Measurements from ENCODE around the gene CBLB.
"Not testable (repeated sequence)": the region's sequence is repeated elsewhere in the genome, so short reads cannot be mapped to it uniquely, and the experiment has no call there.

CBLB gene

DNA sequence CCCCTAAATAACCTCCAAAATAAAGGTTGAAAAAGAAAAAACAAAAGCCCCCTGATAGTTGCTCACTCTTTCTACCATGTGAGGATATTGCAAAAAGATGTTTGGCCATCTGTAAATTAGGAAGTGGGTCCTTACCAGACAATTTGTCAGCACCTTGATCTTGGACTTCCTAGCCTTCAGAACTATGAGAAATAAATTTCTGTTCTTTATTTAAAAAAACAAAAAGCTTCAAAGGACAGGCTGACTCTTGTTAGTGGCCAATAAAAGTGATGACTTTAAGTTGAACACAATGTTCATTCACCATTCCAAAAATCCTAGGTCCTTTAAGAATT is 103.5 kb downstream of the CBLB start:
- Histone ChIP-seq H3K27me3 (ENCODE audit: low read depth, low read length) (no peaks in the 10 kb centered on the region), H3K27ac (ENCODE audit: low read length) (no peak overlapping the region), H3K4me3 (ENCODE audit: low read depth in 1 of 2, low read length in 2 of 2) (no peak overlapping the region), H3K9me3 (ENCODE audit: control insufficient read depth in 1 of 2, low read length in 2 of 2) (no peaks in the 10 kb centered on the region), H3K36me3 (ENCODE audit: control insufficient read depth in 1 of 2, insufficient read depth in 2 of 2, low read length in 2 of 2) (no peaks in the 10 kb centered on the region), H3K4me1 (ENCODE audit: control insufficient read depth in 1 of 2, insufficient read depth in 2 of 2, low read length in 2 of 2) (peaks cover 0 to 5% of the 10 kb centered on the region in 2 donors)

DNA sequence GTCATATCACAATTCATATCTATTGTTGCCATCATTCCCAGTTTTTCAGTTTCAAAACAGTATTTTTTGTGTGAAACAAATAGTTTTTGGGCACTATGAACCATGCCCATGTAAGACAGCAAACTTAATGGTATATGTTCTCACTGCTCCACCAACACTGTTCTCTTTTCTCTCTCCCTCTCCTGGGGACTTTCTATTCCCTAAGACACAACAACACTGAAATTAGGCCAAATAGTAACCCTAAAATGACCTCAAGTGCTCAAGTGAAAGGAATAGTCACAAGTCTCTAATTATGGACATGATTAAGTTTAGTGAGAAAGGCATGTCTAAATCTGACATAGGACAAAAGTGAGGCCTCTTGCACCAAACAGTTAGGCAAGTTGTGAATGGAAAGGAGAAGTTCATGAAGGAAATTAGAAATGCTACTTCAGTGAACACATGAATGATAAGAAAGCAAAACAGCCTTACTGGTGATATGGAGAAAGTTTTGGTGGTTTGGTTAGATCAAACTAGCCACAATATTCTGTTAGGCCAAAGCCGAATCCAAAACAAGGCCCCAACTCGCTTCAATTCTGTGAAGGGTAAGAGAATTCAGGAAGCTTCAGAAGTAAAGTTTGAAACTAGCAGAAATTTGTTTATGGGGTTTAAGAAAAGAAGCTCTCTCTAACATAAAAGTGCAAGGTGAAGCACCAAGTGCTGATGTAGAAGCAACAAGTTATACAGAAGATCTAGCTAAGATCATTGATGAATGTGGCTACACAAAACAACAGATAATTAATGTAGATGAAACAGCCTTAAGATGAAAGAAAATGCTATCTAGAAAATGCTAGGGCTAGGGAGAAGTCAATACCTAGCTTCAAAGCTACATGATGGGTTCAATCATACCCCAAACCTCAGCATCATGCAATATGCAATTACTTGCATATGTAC is 104.2 kb downstream of the CBLB start:
- H3K4me3 ChIP-seq (ENCODE audit: low read depth in 1 of 2, low read length in 2 of 2): no peak overlapping the region
- no peaks in the 10 kb centered on the region for H3K9me3 ChIP-seq (ENCODE audit: control insufficient read depth in 1 of 2, low read length in 2 of 2)
- peaks cover 0 to 2% of the 10 kb centered on the region in 2 donors for H3K36me3 ChIP-seq (ENCODE audit: control insufficient read depth in 1 of 2, insufficient read depth in 2 of 2, low read length in 2 of 2)
- H3K27ac ChIP-seq (ENCODE audit: low read length): no peak overlapping the region
- H3K27me3 ChIP-seq (ENCODE audit: low read depth, low read length): no peaks in the 10 kb centered on the region
- H3K4me1 ChIP-seq (ENCODE audit: control insufficient read depth in 1 of 2, insufficient read depth in 2 of 2, low read length in 2 of 2): peaks cover 0 to 5% of the 10 kb centered on the region in 2 donors

DNA sequence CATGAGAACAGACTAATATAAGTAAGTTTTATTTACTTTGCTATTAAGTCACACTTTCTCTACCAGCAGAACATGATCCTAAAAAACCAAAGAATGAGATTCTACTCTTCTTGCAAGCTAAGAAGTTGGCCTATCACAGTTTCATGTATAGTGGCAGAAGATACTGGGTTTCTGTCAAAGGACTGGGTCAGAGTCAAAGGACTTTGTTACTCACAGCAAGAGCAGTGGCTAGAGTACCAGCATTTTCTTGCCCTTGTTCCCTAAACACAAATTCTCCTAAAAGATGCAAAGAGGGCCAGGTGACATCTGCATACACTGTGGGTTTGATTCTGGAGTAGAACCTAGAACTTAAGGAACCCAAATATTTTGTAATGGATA is 105.2 kb downstream of the CBLB start:
- Histone ChIP-seq H3K27ac (ENCODE audit: low read length) (no peak overlapping the region), H3K4me3 (ENCODE audit: low read depth in 1 of 2, low read length in 2 of 2) (no peak overlapping the region), H3K36me3 (ENCODE audit: control insufficient read depth in 1 of 2, insufficient read depth in 2 of 2, low read length in 2 of 2) (peaks cover 0 to 11% of the 10 kb centered on the region in 2 donors), H3K4me1 (ENCODE audit: control insufficient read depth in 1 of 2, insufficient read depth in 2 of 2, low read length in 2 of 2) (peaks cover 5 to 6% of the 10 kb centered on the region in 2 donors), H3K9me3 (ENCODE audit: control insufficient read depth in 1 of 2, low read length in 2 of 2) (peaks cover 0 to 4% of the 10 kb centered on the region in 2 donors), H3K27me3 (ENCODE audit: low read depth, low read length) (no peaks in the 10 kb centered on the region)

DNA sequence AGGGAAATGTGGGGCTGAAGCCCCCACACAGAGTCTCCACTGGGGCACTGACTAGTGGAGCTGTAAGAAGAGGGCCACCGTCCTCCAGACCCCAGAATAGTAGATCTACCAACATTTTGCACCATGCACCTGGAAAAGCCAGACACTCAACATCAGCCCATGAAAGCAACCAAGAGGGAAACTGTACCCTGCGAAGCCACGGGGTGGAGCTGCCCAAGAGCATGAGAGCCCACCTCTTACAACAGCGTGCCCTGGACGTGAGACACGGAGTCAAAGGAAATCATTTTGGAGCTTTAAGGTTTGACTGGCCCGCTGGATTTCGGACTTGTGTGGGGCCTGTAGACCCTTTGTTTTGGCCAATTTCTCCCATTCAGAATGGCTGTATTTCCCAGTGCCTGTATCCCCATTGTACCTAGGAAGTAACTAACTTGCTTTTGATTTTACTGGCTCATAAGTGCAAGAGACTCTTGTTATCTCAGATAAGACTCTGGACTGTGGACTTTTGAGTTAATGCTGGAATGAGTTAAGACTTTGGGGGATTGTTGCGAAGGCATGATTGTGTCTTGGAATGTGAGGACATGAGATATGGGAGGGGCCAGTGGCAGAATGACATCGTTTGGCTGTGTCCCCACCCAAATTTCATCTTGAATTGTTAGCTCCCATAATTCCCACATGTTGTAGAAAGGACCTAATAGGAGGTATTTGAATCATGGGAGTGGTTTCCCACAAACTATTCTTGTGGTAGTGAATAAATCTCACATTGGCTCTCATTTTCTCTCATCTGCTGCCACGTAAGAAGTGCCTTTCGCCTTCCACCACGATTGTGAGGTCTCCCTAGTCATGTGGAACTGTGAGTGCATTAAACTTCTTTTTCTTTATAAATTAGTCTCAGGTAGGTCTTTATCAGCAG is 105.8 kb downstream of the CBLB start:
- Histone ChIP-seq H3K27me3 (ENCODE audit: low read depth, low read length) (no peaks in the 10 kb centered on the region), H3K9me3 (ENCODE audit: control insufficient read depth in 1 of 2, low read length in 2 of 2) (peaks cover 0 to 4% of the 10 kb centered on the region in 2 donors), H3K36me3 (ENCODE audit: control insufficient read depth in 1 of 2, insufficient read depth in 2 of 2, low read length in 2 of 2) (peaks cover 0 to 15% of the 10 kb centered on the region in 2 donors), H3K4me3 (ENCODE audit: low read depth in 1 of 2, low read length in 2 of 2) (no peak overlapping the region), H3K4me1 (ENCODE audit: control insufficient read depth in 1 of 2, insufficient read depth in 2 of 2, low read length in 2 of 2) (peaks cover 5 to 6% of the 10 kb centered on the region in 2 donors), H3K27ac (ENCODE audit: low read length) (no peak overlapping the region)

DNA sequence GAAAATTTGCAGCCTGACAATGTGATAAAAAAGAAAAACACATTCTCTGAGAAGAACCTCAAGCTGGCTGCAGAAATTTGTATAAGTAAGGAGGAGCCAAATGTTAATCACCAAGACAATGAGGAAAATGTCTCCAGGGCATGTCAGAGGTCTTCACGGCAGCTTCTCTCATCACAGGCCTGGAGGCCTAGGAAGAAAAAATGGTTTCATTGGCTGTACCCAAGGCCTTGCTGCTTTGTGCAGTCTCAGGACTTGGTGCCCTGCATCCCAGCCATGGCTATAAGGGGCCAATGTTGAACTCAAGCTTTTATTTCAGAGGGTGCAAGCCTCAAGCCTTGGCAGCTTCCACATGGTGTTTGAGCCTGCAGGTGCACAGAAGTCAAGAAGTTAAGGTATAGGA is 106.6 kb downstream of the CBLB start:
- H3K9me3 ChIP-seq (ENCODE audit: control insufficient read depth in 1 of 2, low read length in 2 of 2); H3K4me1 ChIP-seq (ENCODE audit: control insufficient read depth in 1 of 2, insufficient read depth in 2 of 2, low read length in 2 of 2); H3K27me3 ChIP-seq (ENCODE audit: low read depth, low read length); H3K4me3 ChIP-seq (ENCODE audit: low read depth in 1 of 2, low read length in 2 of 2); H3K27ac ChIP-seq (ENCODE audit: low read length): not testable (repeated sequence)
- peaks cover 0 to 15% of the 10 kb centered on the region in 2 donors for H3K36me3 ChIP-seq (ENCODE audit: control insufficient read depth in 1 of 2, insufficient read depth in 2 of 2, low read length in 2 of 2)

DNA sequence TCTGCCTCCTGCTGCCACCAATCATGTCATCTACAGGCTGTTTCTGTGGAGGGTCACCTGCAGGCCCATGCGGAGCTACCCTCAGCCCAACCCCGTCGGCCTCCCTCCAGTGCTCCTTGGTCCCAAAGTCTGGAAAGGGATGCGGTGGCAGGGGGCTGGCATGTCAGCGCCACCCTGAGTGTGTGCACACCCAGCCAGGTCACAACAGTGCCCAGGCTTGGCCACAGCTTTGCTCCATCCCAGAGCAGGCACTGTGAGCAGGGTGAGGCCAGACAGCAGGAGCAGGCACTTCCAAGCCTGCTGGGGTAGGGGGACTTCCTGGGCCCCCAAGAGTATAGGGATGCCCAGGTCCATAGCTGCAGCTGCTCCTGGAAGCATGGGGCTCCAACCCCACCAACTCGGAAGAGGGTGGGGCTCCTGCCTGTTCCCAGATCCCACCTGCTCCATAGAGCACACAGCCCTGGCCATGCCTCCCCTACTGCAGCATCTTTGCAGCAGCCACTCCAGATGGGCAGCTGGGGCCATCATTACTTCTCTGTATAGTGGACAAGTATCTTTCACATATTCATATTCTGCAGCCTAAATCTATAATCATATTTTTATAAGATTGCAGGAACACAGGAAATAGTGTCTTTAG is 109.3 kb downstream of the CBLB start:
- Histone ChIP-seq H3K9me3 (ENCODE audit: control insufficient read depth in 1 of 2, low read length in 2 of 2) (peaks cover 0 to 4% of the 10 kb centered on the region in 2 donors), H3K27ac (ENCODE audit: low read length) (no peak overlapping the region), H3K27me3 (ENCODE audit: low read depth, low read length) (no peaks in the 10 kb centered on the region), H3K36me3 (ENCODE audit: control insufficient read depth in 1 of 2, insufficient read depth in 2 of 2, low read length in 2 of 2) (peaks cover 0 to 15% of the 10 kb centered on the region in 2 donors), H3K4me1 (ENCODE audit: control insufficient read depth in 1 of 2, insufficient read depth in 2 of 2, low read length in 2 of 2) (peaks cover 0 to 6% of the 10 kb centered on the region in 2 donors), H3K4me3 (ENCODE audit: low read depth in 1 of 2, low read length in 2 of 2) (no peak overlapping the region)

DNA sequence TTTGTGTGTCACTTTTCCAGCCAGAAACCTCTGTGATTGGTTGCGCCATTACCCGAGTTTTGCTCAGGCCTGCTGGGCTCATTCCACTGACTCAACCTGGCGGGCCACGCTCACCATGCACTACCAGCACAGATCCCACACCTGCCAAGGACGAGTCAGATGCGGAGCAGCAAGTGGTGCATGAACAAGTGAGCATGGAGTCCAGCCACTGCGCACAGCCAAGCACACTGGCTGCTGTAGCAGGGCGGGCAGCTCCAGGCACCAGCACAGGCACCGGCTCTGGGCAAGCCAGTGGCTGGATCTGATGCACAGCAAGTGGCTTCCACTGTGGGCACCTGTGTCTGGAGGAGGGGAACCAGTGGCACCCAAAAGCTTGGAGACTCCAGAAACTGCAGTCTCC is 110.4 kb downstream of the CBLB start:
- Histone ChIP-seq H3K36me3 (ENCODE audit: control insufficient read depth in 1 of 2, insufficient read depth in 2 of 2, low read length in 2 of 2) (peaks cover 0 to 15% of the 10 kb centered on the region in 2 donors), H3K9me3 (ENCODE audit: control insufficient read depth in 1 of 2, low read length in 2 of 2) (peaks cover 0 to 4% of the 10 kb centered on the region in 2 donors), H3K4me3 (ENCODE audit: low read depth in 1 of 2, low read length in 2 of 2) (no peak overlapping the region), H3K4me1 (ENCODE audit: control insufficient read depth in 1 of 2, insufficient read depth in 2 of 2, low read length in 2 of 2) (peaks cover 0 to 6% of the 10 kb centered on the region in 2 donors), H3K27me3 (ENCODE audit: low read depth, low read length) (no peaks in the 10 kb centered on the region), H3K27ac (ENCODE audit: low read length) (no peak overlapping the region)

DNA sequence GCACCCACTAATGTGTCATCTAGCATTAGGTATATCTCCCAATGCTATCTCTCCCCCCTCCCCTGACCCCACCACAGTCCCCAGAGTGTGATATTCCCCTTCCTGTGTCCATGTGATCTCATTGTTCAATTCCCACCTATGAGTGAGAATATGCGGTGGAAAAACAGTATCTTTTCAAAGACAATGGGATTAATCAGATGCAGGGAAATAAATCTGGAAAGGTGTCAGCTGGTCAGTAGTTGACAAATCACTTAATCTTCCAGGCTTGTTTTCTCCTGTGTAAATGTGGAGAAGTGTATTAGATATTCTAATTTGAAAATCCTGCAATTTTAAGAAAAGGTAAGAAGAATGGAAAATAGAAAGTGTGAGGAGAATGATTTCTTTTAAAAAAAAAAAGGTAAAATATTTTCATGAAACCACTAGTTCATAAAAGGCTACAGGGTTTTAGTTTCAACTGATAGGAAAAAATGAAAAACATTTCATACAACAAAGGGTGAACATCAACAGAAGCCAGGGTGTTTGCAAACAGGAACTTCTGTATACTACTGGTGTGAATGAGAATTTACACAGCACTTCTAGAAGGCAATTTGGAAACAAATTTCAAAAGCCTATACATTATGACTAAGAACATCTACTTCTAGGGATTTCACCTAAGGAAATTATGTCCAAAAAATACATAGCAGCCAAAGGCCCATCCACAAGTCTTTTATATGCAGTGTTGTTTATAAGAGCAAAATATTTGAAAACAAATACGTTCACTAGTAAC is 113.5 kb downstream of the CBLB start:
- Histone ChIP-seq H3K27me3 (ENCODE audit: low read depth, low read length) (no peaks in the 10 kb centered on the region), H3K36me3 (ENCODE audit: control insufficient read depth in 1 of 2, insufficient read depth in 2 of 2, low read length in 2 of 2) (peaks cover 0 to 15% of the 10 kb centered on the region in 2 donors), H3K27ac (ENCODE audit: low read length) (no peak overlapping the region), H3K4me3 (ENCODE audit: low read depth in 1 of 2, low read length in 2 of 2) (no peak overlapping the region), H3K9me3 (ENCODE audit: control insufficient read depth in 1 of 2, low read length in 2 of 2) (peaks cover 0 to 4% of the 10 kb centered on the region in 2 donors), H3K4me1 (ENCODE audit: control insufficient read depth in 1 of 2, insufficient read depth in 2 of 2, low read length in 2 of 2) (peaks cover 4 to 6% of the 10 kb centered on the region in 2 donors)

DNA sequence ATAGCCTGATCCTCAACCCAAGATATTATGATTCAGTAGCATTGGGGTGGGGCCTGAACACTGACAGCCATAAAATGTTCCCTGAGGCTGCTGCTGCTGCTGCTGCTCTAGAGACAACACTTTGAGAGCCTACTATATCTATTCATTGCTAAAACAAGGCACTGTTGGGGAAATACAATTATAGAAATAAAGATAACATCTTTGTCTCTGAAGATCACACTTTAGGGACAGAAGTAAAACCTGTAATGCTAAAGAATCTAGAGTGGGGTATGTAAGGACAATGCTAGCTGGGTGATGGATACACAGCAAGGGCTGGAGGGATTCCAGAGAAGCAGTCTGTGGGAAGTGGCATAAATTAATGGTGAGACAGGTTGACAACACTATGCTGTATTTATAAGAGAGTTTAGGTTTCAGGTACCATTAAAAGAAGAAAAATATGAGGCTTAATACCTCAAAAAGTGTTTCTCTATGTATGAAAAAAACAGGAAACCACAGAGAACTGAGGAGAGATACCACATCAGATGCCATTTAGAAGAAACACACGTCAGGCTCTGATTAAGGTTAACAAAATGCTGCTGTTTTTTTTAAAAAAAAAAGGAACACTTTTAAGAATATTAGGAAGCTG is 115.9 kb downstream of the CBLB start:
- peaks cover 0 to 5% of the 10 kb centered on the region in 2 donors for H3K36me3 ChIP-seq (ENCODE audit: control insufficient read depth in 1 of 2, insufficient read depth in 2 of 2, low read length in 2 of 2)
- no peaks in the 10 kb centered on the region for H3K27me3 ChIP-seq (ENCODE audit: low read depth, low read length)
- no peak overlapping the region for H3K4me3 ChIP-seq (ENCODE audit: low read depth in 1 of 2, low read length in 2 of 2)
- peaks cover 0 to 4% of the 10 kb centered on the region in 2 donors for H3K4me1 ChIP-seq (ENCODE audit: control insufficient read depth in 1 of 2, insufficient read depth in 2 of 2, low read length in 2 of 2)
- no peak overlapping the region for H3K27ac ChIP-seq (ENCODE audit: low read length)
- H3K9me3 ChIP-seq (ENCODE audit: control insufficient read depth in 1 of 2, low read length in 2 of 2): no peaks in the 10 kb centered on the region

DNA sequence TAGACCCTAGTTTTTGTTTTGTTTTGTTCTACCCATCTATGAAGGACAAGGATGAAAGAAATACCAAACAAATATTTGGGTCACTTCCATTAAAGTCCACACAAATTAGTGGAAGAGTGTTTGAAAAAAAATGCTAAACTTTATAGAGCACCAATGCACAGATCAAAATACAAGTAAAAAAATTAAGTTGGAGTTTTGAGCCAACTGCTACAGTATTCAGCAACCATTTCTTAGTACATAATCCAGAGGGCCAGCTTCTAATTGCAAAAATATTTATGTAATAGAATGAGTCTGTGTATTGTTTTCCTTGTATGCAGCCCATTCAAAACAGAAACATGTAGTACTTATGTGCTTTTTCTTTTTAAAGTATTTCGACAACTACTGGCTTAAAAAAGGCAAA is 121.1 kb downstream of the CBLB start:
- Histone ChIP-seq H3K36me3 (ENCODE audit: control insufficient read depth in 1 of 2, insufficient read depth in 2 of 2, low read length in 2 of 2) (peaks cover 0 to 33% of the 10 kb centered on the region in 2 donors), H3K27ac (ENCODE audit: low read length) (no peak overlapping the region), H3K4me3 (ENCODE audit: low read depth in 1 of 2, low read length in 2 of 2) (no peak overlapping the region), H3K4me1 (ENCODE audit: control insufficient read depth in 1 of 2, insufficient read depth in 2 of 2, low read length in 2 of 2) (peaks cover 0 to 6% of the 10 kb centered on the region in 2 donors), H3K27me3 (ENCODE audit: low read depth, low read length) (no peaks in the 10 kb centered on the region), H3K9me3 (ENCODE audit: control insufficient read depth in 1 of 2, low read length in 2 of 2) (no peaks in the 10 kb centered on the region)

Data from muscle layer of duodenum (tissue), 2 donors.